Measurements from ENCODE around the gene MYO1G. TPM values are rescaled to one million over a fixed set of nuclear protein-coding genes. Genes with fewer than 3 reads are reported as not detected.

Gene MYO1G
- total and polyA plus RNA-seq, 9 of the 15 experiments (the other 6 are each of a cell fraction or from before 2014, with no cell fraction given), result 0.03 to 0.62 (median 0.13) TPM; not detected in 1

DNA sequence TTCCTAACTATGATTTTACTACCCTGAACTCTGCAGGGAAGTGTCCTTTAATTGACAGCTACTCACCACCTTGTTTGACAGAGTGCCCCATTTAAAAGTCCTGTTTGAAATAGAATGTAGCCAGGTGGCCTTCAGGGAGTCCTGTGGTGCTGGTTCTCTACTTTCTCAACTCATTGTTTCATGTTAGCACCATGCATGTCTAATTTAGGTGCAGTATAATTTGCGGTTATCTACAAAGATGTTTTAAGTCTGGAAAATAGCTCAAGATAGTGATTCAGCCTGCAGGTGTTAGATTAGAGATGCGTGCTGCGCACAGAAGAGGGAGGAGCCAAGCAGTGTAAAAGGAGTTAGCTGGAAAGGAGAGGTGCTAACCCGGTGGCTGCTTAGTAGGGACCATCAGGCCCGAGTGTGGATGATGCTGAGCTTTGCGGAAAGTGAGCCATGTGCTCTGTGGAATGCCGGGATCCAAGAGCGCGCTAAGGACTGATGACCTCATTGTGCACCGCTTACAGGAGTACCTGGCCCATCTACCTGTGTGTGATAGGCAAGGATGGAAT lies 22.4 kb upstream of the MYO1G start (continued):
- TF ChIP-seq PBX2 (CRISPR knock-in tag; IDR thresholded peaks at IDR 0.05; ENCODE audit: low read depth) (no peak), PBX2 (tag; conservative IDR thresholded peaks at IDR 0.05; ENCODE audit: low read depth) (peak; percentile 58; the same call in 1 of the 2 replicates), KDM1A (IDR thresholded peaks at IDR 0.05) (peak; percentile 43 to 56; a peak in 2 of 4 replicates), NFYB (IDR thresholded peaks at IDR 0.05; ENCODE audit: extremely low read depth, insufficient read length) (no peak), RB1 (IDR thresholded peaks at IDR 0.05; ENCODE audit: low read depth) (0 out of 2 replicates have a peak, but pooled peaks have one; percentile 21), TAF9B (IDR thresholded peaks at IDR 0.05; ENCODE audit: partially characterized antibody) (no peak), ZNF282 (CRISPR knock-in tag; IDR thresholded peaks at IDR 0.05) (no peak), SMARCE1 (IDR thresholded peaks at IDR 0.05) (peak; percentile 60; the same call in 1 of the 2 replicates), MED1 (CRISPR knock-in tag; IDR thresholded peaks at IDR 0.05; ENCODE audit: borderline replicate concordance) (no peak), GATAD2A (IDR thresholded peaks at IDR 0.05) (no peak), DPF2 (IDR thresholded peaks at IDR 0.05) (peak; percentile 84), HIVEP1 (CRISPR knock-in tag; IDR thresholded peaks at IDR 0.05) (no peak), RBFOX2 (IDR thresholded peaks at IDR 0.05; ENCODE audit: low read depth, low read length) (no peak), ARID2 (IDR thresholded peaks at IDR 0.05) (no peak), ZSCAN29 (IDR thresholded peaks at IDR 0.05) (no peak), KDM2B (CRISPR knock-in tag; IDR thresholded peaks at IDR 0.05) (no peak), JUND (IDR thresholded peaks at IDR 0.05; ENCODE audit: borderline replicate concordance, low read depth, low read length) (peak; percentile 6; the same call in 1 of the 2 replicates), JUND (tag; IDR thresholded peaks at IDR 0.05; ENCODE audit: borderline replicate concordance, low read depth, low read length) (peak; percentile 29; the same call in 1 of the 3 replicates), GABPB1 (CRISPR knock-in tag; IDR thresholded peaks at IDR 0.05) (no peak), SMARCC2 (IDR thresholded peaks at IDR 0.05; ENCODE audit: low read depth) (0 out of 2 replicates have a peak, but pooled peaks have one; percentile 37)
- TF ChIP-seq, protein P1, sequence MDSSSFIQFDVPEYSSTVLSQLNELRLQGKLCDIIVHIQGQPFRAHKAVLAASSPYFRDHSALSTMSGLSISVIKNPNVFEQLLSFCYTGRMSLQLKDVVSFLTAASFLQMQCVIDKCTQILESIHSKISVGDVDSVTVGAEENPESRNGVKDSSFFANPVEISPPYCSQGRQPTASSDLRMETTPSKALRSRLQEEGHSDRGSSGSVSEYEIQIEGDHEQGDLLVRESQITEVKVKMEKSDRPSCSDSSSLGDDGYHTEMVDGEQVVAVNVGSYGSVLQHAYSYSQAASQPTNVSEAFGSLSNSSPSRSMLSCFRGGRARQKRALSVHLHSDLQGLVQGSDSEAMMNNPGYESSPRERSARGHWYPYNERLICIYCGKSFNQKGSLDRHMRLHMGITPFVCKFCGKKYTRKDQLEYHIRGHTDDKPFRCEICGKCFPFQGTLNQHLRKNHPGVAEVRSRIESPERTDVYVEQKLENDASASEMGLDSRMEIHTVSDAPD (CRISPR knock-in tag; IDR thresholded peaks at IDR 0.05), result no peak
- TF ChIP-seq, protein P2, sequence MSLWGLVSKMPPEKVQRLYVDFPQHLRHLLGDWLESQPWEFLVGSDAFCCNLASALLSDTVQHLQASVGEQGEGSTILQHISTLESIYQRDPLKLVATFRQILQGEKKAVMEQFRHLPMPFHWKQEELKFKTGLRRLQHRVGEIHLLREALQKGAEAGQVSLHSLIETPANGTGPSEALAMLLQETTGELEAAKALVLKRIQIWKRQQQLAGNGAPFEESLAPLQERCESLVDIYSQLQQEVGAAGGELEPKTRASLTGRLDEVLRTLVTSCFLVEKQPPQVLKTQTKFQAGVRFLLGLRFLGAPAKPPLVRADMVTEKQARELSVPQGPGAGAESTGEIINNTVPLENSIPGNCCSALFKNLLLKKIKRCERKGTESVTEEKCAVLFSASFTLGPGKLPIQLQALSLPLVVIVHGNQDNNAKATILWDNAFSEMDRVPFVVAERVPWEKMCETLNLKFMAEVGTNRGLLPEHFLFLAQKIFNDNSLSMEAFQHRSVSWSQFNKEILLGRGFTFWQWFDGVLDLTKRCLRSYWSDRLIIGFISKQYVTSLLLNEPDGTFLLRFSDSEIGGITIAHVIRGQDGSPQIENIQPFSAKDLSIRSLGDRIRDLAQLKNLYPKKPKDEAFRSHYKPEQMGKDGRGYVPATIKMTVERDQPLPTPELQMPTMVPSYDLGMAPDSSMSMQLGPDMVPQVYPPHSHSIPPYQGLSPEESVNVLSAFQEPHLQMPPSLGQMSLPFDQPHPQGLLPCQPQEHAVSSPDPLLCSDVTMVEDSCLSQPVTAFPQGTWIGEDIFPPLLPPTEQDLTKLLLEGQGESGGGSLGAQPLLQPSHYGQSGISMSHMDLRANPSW (CRISPR knock-in tag; IDR thresholded peaks at IDR 0.05), result no peak
- TF ChIP-seq, protein P3, sequence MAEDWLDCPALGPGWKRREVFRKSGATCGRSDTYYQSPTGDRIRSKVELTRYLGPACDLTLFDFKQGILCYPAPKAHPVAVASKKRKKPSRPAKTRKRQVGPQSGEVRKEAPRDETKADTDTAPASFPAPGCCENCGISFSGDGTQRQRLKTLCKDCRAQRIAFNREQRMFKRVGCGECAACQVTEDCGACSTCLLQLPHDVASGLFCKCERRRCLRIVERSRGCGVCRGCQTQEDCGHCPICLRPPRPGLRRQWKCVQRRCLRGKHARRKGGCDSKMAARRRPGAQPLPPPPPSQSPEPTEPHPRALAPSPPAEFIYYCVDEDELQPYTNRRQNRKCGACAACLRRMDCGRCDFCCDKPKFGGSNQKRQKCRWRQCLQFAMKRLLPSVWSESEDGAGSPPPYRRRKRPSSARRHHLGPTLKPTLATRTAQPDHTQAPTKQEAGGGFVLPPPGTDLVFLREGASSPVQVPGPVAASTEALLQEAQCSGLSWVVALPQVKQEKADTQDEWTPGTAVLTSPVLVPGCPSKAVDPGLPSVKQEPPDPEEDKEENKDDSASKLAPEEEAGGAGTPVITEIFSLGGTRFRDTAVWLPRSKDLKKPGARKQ (CRISPR knock-in tag; IDR thresholded peaks at IDR 0.05), result no peak
